ENCODE measurements around the gene OR14A16.

DNA sequence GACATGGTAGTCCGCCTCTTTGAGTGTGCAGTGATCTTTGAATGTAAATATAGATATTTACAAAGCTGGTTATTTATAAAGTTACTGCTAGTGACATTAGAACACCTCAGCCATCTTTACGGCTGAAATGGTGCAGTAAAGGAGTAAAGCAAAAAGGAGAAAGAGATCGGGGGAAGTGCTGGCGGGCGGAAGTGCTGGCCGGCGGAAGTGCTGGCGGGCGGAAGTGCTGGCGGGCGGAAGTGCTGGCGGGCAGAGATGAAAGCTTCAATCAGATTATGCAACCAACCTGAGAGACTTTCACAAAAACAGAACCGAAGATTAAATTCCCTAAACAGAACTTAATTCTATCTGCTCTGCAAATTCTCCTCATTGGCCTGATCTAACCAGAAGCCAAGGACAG, 1.4 kb upstream of the OR14A16 start:
- TF ChIP-seq, protein P1, sequence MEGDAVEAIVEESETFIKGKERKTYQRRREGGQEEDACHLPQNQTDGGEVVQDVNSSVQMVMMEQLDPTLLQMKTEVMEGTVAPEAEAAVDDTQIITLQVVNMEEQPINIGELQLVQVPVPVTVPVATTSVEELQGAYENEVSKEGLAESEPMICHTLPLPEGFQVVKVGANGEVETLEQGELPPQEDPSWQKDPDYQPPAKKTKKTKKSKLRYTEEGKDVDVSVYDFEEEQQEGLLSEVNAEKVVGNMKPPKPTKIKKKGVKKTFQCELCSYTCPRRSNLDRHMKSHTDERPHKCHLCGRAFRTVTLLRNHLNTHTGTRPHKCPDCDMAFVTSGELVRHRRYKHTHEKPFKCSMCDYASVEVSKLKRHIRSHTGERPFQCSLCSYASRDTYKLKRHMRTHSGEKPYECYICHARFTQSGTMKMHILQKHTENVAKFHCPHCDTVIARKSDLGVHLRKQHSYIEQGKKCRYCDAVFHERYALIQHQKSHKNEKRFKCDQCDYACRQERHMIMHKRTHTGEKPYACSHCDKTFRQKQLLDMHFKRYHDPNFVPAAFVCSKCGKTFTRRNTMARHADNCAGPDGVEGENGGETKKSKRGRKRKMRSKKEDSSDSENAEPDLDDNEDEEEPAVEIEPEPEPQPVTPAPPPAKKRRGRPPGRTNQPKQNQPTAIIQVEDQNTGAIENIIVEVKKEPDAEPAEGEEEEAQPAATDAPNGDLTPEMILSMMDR (conservative IDR thresholded peaks at IDR 0.05; ENCODE audit: low read depth, low read length) = no peak
- TF ChIP-seq EZH2 (IDR thresholded peaks at IDR 0.05; ENCODE audit: borderline replicate concordance, low read depth, low read length, poor library complexity, severe bottlenecking) = no peak

All from A673 (cell line).